HepG2 (cell line): ENCODE data around the gene SEMA4B. TPM values are rescaled to one million over a fixed set of nuclear protein-coding genes. Genes with fewer than 3 reads are reported as not detected.

Source experiments
- BHLHE40 ChIP-seq: IDR thresholded peaks from 2 replicates; pipeline ENCODE4 v1.6.1; 2011; ENCODE audit warnings: low read length, improper control_type of control experiment
- GABPA ChIP-seq, 2 experiments: IDR thresholded peaks; 2 replicates each; pipeline ENCODE4 v1.6.1; 2011 to 2016; ENCODE audit warnings: low read depth in 2 of 2, low read length in 1 of 2, missing biosample characterization in 1 of 2, missing genetic modification characterization in 1 of 2
- ZFP90 ChIP-seq: sonication (generic); formaldehyde crosslinking; IDR thresholded peaks from 2 replicates; pipeline ENCODE4 v1.8.0; 2022; ENCODE audit warnings: missing genetic modification reagents, mild to moderate bottlenecking, inconsistent platforms, borderline replicate concordance
- ZNF567 ChIP-seq: sonication (generic); formaldehyde crosslinking; IDR thresholded peaks from 2 replicates; pipeline ENCODE4 v1.8.1; 2023; ENCODE audit warnings: mild to moderate bottlenecking, missing genetic modification reagents, borderline replicate concordance
- polyA plus RNA-seq, 8 experiments: library from polyadenylated mRNA; depleted of rRNA in 3 of 8; stranded (reverse) in 7 of 8; unstranded in 1 of 8; fragments of >200 nt; fragmentation: Illumina TruSeq in 4 of 8; extraction: Trizol in 4 of 8; gene quantifications; 2 replicates each; pipeline versions ENCODE4 v1.2.1 to v1.2.3, GENCODE V29; 2011 to 2016; ENCODE audit warnings: low read depth in 4 of 8, missing spikeins in 1 of 8, mixed read lengths in 1 of 8; ENCODE audit not compliant: insufficient read depth in 1 of 8
- total RNA-seq, 5 experiments: library from RNA; depleted of rRNA; stranded (reverse); fragments of >200 nt; fragmentation: Illumina TruSeq; extraction: Trizol; gene quantifications; 2 replicates each; pipeline ENCODE4 v1.2.3, GENCODE V29; 2016; ENCODE audit warnings: low read depth in 1 of 5
- TF ChIP-seq, protein P1 (sequence below): sonication (generic); formaldehyde crosslinking; IDR thresholded peaks from 2 replicates; pipeline ENCODE4 v1.4.0; 2020; ENCODE audit warnings: missing genetic modification reagents, mild to moderate bottlenecking, borderline replicate concordance
- TF ChIP-seq, protein P2 (sequence below): sonication (generic); formaldehyde crosslinking; IDR thresholded peaks from 2 replicates; pipeline ENCODE4 v1.4.0; 2020; ENCODE audit warnings: missing genetic modification reagents
- TF ChIP-seq, protein P3 (sequence below): sonication (generic); formaldehyde crosslinking; IDR thresholded peaks from 2 replicates; pipeline ENCODE4 v1.4.0; 2020; ENCODE audit warnings: mild to moderate bottlenecking, missing genetic modification reagents
- TF ChIP-seq, protein P4 (sequence below): sonication (generic); formaldehyde crosslinking; IDR thresholded peaks from 2 replicates; pipeline ENCODE4 v1.4.0; 2020; ENCODE audit warnings: missing genetic modification reagents, mild to moderate bottlenecking, borderline replicate concordance
- TF ChIP-seq, protein P5 (sequence below): sonication (generic); formaldehyde crosslinking; IDR thresholded peaks from 2 replicates; pipeline ENCODE4 v1.4.0; 2020; ENCODE audit warnings: missing genetic modification reagents
- TF ChIP-seq, protein P6 (sequence below): sonication (generic); formaldehyde crosslinking; IDR thresholded peaks from 2 replicates; pipeline ENCODE4 v1.8.1; 2023; ENCODE audit warnings: mild to moderate bottlenecking, moderate library complexity, missing genetic modification reagents
- TF ChIP-seq, protein P7 (sequence below): sonication (generic); formaldehyde crosslinking; IDR thresholded peaks from 2 replicates; pipeline ENCODE4 v1.4.0; 2020; ENCODE audit warnings: missing genetic modification reagents

The SEMA4B gene
- total and polyA plus RNA-seq, 2 of the 13 experiments (the other 11 are each of a cell fraction or from before 2014, with no cell fraction given) = 2.1 to 17.0 TPM

DNA sequence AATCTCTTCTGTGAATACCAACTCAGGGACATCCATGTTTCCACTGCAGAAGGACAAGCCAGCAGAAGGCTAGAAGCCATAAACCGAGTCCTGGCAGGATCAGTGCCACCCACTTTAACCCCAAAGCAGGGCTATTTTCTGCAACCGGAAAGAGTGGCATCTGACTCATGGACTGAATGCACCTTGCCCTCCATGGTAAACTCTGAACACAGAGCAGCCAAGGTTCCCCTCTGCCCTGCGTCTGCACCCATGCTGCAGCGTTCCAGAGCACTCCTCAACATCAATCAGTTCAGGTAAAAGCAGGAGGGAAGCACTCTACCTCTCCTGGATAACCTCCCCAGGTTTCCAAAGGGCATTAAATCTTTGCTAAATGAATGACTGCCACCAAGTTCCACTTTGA is 63.5 kb downstream of the SEMA4B start (continued):
- TF ChIP-seq BHLHE40 = no peak
- TF ChIP-seq, protein P1, sequence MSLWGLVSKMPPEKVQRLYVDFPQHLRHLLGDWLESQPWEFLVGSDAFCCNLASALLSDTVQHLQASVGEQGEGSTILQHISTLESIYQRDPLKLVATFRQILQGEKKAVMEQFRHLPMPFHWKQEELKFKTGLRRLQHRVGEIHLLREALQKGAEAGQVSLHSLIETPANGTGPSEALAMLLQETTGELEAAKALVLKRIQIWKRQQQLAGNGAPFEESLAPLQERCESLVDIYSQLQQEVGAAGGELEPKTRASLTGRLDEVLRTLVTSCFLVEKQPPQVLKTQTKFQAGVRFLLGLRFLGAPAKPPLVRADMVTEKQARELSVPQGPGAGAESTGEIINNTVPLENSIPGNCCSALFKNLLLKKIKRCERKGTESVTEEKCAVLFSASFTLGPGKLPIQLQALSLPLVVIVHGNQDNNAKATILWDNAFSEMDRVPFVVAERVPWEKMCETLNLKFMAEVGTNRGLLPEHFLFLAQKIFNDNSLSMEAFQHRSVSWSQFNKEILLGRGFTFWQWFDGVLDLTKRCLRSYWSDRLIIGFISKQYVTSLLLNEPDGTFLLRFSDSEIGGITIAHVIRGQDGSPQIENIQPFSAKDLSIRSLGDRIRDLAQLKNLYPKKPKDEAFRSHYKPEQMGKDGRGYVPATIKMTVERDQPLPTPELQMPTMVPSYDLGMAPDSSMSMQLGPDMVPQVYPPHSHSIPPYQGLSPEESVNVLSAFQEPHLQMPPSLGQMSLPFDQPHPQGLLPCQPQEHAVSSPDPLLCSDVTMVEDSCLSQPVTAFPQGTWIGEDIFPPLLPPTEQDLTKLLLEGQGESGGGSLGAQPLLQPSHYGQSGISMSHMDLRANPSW = 0 out of 2 replicates have a peak, but pooled peaks have one; percentile 8
- TF ChIP-seq, protein P2, sequence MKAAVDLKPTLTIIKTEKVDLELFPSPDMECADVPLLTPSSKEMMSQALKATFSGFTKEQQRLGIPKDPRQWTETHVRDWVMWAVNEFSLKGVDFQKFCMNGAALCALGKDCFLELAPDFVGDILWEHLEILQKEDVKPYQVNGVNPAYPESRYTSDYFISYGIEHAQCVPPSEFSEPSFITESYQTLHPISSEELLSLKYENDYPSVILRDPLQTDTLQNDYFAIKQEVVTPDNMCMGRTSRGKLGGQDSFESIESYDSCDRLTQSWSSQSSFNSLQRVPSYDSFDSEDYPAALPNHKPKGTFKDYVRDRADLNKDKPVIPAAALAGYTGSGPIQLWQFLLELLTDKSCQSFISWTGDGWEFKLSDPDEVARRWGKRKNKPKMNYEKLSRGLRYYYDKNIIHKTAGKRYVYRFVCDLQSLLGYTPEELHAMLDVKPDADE (CRISPR knock-in tag) = no peak
- TF ChIP-seq, protein P3, sequence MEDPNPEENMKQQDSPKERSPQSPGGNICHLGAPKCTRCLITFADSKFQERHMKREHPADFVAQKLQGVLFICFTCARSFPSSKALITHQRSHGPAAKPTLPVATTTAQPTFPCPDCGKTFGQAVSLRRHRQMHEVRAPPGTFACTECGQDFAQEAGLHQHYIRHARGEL (CRISPR knock-in tag) = no peak
- TF ChIP-seq GABPA (IDR thresholded peaks at IDR 0.05; ENCODE audit: low read depth, low read length) = no peak; the same call in 1 of the 2 replicates
- peak; percentile 56 for TF ChIP-seq GABPA (CRISPR knock-in tag; IDR thresholded peaks at IDR 0.05; ENCODE audit: low read depth)
- TF ChIP-seq, protein P4, sequence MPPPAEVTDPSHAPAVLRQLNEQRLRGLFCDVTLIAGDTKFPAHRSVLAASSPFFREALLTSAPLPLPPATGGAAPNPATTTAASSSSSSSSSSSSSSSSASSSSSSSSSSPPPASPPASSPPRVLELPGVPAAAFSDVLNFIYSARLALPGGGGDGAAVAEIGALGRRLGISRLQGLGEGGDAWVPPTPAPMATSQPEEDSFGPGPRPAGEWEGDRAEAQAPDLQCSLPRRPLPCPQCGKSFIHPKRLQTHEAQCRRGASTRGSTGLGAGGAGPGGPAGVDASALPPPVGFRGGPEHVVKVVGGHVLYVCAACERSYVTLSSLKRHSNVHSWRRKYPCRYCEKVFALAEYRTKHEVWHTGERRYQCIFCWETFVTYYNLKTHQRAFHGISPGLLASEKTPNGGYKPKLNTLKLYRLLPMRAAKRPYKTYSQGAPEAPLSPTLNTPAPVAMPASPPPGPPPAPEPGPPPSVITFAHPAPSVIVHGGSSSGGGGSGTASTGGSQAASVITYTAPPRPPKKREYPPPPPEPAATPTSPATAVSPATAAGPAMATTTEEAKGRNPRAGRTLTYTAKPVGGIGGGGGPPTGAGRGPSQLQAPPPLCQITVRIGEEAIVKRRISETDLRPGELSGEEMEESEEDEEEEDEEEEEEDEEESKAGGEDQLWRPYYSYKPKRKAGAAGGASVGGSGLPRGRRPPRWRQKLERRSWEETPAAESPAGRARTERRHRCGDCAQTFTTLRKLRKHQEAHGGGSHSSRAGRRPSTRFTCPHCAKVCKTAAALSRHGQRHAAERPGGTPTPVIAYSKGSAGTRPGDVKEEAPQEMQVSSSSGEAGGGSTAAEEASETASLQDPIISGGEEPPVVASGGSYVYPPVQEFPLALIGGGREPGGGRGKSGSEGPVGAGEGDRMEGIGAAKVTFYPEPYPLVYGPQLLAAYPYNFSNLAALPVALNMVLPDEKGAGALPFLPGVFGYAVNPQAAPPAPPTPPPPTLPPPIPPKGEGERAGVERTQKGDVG (CRISPR knock-in tag) = no peak
- 0 out of 2 replicates have a peak, but pooled peaks have one; percentile 22 for TF ChIP-seq ZNF567 (CRISPR knock-in tag)
- TF ChIP-seq, protein P5, sequence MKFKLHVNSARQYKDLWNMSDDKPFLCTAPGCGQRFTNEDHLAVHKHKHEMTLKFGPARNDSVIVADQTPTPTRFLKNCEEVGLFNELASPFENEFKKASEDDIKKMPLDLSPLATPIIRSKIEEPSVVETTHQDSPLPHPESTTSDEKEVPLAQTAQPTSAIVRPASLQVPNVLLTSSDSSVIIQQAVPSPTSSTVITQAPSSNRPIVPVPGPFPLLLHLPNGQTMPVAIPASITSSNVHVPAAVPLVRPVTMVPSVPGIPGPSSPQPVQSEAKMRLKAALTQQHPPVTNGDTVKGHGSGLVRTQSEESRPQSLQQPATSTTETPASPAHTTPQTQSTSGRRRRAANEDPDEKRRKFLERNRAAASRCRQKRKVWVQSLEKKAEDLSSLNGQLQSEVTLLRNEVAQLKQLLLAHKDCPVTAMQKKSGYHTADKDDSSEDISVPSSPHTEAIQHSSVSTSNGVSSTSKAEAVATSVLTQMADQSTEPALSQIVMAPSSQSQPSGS (CRISPR knock-in tag) = no peak
- TF ChIP-seq, protein P6, sequence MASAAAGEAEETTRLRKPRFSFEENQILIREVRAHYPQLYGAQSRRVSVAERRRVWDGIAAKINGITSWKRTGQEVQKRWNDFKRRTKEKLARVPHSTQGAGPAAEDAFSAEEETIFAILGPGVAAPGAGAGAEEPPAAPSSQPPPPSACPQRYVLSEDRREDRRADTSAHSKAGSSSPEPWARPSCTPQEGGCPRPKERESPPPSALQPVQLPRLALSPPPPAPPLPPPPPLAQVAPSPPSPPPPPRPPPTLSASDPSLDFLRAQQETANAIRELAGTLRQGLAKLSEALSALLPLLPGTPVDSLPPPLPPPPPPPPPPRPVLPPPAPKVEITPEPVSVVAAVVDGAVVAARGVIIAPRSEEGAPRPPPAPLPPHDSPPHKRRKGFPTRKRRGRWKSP = 0 out of 2 replicates have a peak, but pooled peaks have one; percentile 1
- TF ChIP-seq, protein P7, sequence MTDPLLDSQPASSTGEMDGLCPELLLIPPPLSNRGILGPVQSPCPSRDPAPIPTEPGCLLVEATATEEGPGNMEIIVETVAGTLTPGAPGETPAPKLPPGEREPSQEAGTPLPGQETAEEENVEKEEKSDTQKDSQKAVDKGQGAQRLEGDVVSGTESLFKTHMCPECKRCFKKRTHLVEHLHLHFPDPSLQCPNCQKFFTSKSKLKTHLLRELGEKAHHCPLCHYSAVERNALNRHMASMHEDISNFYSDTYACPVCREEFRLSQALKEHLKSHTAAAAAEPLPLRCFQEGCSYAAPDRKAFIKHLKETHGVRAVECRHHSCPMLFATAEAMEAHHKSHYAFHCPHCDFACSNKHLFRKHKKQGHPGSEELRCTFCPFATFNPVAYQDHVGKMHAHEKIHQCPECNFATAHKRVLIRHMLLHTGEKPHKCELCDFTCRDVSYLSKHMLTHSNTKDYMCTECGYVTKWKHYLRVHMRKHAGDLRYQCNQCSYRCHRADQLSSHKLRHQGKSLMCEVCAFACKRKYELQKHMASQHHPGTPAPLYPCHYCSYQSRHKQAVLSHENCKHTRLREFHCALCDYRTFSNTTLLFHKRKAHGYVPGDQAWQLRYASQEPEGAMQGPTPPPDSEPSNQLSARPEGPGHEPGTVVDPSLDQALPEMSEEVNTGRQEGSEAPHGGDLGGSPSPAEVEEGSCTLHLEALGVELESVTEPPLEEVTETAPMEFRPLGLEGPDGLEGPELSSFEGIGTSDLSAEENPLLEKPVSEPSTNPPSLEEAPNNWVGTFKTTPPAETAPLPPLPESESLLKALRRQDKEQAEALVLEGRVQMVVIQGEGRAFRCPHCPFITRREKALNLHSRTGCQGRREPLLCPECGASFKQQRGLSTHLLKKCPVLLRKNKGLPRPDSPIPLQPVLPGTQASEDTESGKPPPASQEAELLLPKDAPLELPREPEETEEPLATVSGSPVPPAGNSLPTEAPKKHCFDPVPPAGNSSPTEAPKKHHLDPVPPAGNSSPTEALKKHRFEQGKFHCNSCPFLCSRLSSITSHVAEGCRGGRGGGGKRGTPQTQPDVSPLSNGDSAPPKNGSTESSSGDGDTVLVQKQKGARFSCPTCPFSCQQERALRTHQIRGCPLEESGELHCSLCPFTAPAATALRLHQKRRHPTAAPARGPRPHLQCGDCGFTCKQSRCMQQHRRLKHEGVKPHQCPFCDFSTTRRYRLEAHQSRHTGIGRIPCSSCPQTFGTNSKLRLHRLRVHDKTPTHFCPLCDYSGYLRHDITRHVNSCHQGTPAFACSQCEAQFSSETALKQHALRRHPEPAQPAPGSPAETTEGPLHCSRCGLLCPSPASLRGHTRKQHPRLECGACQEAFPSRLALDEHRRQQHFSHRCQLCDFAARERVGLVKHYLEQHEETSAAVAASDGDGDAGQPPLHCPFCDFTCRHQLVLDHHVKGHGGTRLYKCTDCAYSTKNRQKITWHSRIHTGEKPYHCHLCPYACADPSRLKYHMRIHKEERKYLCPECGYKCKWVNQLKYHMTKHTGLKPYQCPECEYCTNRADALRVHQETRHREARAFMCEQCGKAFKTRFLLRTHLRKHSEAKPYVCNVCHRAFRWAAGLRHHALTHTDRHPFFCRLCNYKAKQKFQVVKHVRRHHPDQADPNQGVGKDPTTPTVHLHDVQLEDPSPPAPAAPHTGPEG (CRISPR knock-in tag) = 0 out of 2 replicates have a peak, but pooled peaks have one; percentile 20
- TF ChIP-seq ZFP90 (CRISPR knock-in tag) = 0 out of 2 replicates have a peak, but pooled peaks have one; percentile 24
